Chondrocyte (in vitro differentiated cells): ENCODE data around the gene CACNB4. TPM values are rescaled to one million over a fixed set of nuclear protein-coding genes. Genes with fewer than 3 reads are reported as not detected.

Experiments
- DNase-seq: peaks from one replicate; pipeline ENCODE4 v3.0.0; 2021; ENCODE audit warnings: mixed read lengths, low spot score
- H3K27ac Mint-ChIP-seq: one replicate; pipeline ENCODE4 v1.8.0; 2021; ENCODE audit warnings: mild to moderate bottlenecking, moderate library complexity, mixed read lengths; ENCODE audit not compliant: unreplicated experiment
- H3K27me3 Mint-ChIP-seq: 2 replicates; pipeline ENCODE4 v1.8.0; 2021; ENCODE audit warnings: low read depth, mixed read lengths
- H3K36me3 Mint-ChIP-seq: 2 replicates; pipeline ENCODE4 v1.8.0; 2021; ENCODE audit warnings: low read depth, mixed read lengths
- H3K4me1 Mint-ChIP-seq: 2 replicates; pipeline ENCODE4 v1.8.0; 2021; ENCODE audit warnings: low read depth, mild to moderate bottlenecking, mixed read lengths
- H3K4me3 Mint-ChIP-seq: one replicate; pipeline ENCODE4 v1.8.0; 2021; ENCODE audit warnings: mild to moderate bottlenecking, moderate library complexity, mixed read lengths; ENCODE audit not compliant: unreplicated experiment
- H3K9me3 Mint-ChIP-seq: 2 replicates; pipeline ENCODE4 v1.8.0; 2021; ENCODE audit warnings: low read depth, mixed read lengths
- total RNA-seq: library from RNA; stranded (reverse); gene quantifications from 3 replicates; pipeline ENCODE4 v1.2.1, GENCODE V29; 2021
- TF ChIP-seq, protein P1 (sequence below): fragments of 200-600 bp; sonication (generic); IDR thresholded peaks from 2 replicates; pipeline ENCODE4 v1.5.0; 2021; ENCODE audit warnings: antibody characterized with exemption, mild to moderate bottlenecking, moderate library complexity

Gene CACNB4
- total RNA-seq, 1 donor from 2014 or later: 2.1 TPM

- Mint-ChIP-seq H3K4me3 (no peak overlapping the region), H3K36me3 (no peaks in the 10 kb centered on the region), H3K4me1 (peaks cover 3% of the 10 kb centered on the region), H3K27ac (no peak overlapping the region), H3K9me3 (no peaks in the 10 kb centered on the region), H3K27me3 (no peaks in the 10 kb centered on the region)
- TF ChIP-seq, protein P1, sequence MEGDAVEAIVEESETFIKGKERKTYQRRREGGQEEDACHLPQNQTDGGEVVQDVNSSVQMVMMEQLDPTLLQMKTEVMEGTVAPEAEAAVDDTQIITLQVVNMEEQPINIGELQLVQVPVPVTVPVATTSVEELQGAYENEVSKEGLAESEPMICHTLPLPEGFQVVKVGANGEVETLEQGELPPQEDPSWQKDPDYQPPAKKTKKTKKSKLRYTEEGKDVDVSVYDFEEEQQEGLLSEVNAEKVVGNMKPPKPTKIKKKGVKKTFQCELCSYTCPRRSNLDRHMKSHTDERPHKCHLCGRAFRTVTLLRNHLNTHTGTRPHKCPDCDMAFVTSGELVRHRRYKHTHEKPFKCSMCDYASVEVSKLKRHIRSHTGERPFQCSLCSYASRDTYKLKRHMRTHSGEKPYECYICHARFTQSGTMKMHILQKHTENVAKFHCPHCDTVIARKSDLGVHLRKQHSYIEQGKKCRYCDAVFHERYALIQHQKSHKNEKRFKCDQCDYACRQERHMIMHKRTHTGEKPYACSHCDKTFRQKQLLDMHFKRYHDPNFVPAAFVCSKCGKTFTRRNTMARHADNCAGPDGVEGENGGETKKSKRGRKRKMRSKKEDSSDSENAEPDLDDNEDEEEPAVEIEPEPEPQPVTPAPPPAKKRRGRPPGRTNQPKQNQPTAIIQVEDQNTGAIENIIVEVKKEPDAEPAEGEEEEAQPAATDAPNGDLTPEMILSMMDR: no peak
- no peak for DNase-seq
These were observed 260.9 kb downstream of the CACNB4 start for GRCh38 chr2:151837926-151838325.

- TF ChIP-seq, protein P1: no peak
- Mint-ChIP-seq H3K27me3 (no peaks in the 10 kb centered on the region), H3K4me1 (peaks cover 1% of the 10 kb centered on the region), H3K9me3 (no peaks in the 10 kb centered on the region), H3K27ac (no peak overlapping the region), H3K4me3 (no peak overlapping the region), H3K36me3 (no peaks in the 10 kb centered on the region)
- DNase-seq: no peak
These were observed 264.9 kb downstream of the CACNB4 start for GRCh38 chr2:151833984-151834383.

- no peak overlapping the region for H3K27ac Mint-ChIP-seq
- no peaks in the 10 kb centered on the region for H3K27me3 Mint-ChIP-seq
- TF ChIP-seq, protein P1: no peak
- peaks cover 22% of the 10 kb centered on the region for H3K4me1 Mint-ChIP-seq
- H3K4me3 Mint-ChIP-seq: no peak overlapping the region
- H3K9me3 Mint-ChIP-seq: no peaks in the 10 kb centered on the region
- H3K36me3 Mint-ChIP-seq: no peaks in the 10 kb centered on the region
- DNase-seq: no peak
These were observed 267.9 kb downstream of the CACNB4 start for GRCh38 chr2:151830961-151831360.

- H3K27ac Mint-ChIP-seq: peak overlapping the region; percentile 71
- H3K4me1 Mint-ChIP-seq: peaks cover 38% of the 10 kb centered on the region
- H3K4me3 Mint-ChIP-seq: peak overlapping the region; percentile 96
- TF ChIP-seq, protein P1: no peak
- no peaks in the 10 kb centered on the region for H3K36me3 Mint-ChIP-seq
- H3K27me3 Mint-ChIP-seq: no peaks in the 10 kb centered on the region
- DNase-seq: no peak
- no peaks in the 10 kb centered on the region for H3K9me3 Mint-ChIP-seq
These were observed 269.9 kb downstream of the CACNB4 start for GRCh38 chr2:151828890-151829324.

DNA sequence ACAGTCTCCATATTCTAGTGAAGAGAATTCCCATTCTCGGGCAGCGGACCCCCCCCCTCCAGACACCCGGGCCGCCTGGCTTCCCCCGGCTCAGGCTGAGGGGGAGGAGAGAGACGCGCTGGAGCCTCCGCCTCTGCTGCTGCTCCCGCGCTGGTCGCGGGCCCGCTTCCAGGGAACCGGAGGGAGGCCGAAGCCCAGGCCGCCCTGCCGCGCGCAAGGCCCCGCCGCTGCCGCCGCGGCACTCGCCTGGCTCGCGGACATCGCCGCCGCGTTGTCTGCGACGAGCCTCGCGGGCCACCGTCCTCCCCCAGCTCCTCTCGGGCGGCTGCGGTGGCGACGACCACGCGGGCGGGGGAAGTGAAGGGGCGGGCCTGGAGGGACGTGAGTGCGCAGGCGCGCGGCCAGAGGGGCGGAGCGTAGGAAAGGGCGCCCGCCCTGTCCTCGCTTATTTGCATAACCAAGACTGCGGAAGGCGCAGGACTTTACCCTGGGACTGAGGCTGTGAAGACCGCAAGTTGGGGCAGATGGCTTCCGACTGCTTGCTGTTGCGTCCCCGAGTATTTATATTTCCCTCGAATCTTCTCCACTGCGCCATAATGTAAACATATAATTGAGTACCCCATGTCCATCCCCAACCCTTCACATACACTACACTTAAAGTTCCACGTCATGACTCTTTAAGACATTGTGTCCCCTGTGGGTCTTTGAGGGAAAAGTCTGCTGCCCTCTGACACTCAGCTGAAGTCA, 270.5 kb downstream of the CACNB4 start, which contains the start of gene ARL5A:
Gene ARL5A (minus strand): TSS at position 279 of the 747 bp plus-strand sequence. CDS start 245 bp downstream, at position 34.
- H3K4me1 Mint-ChIP-seq: peaks cover 42% of the 10 kb centered on the region
- no peaks in the 10 kb centered on the region for H3K27me3 Mint-ChIP-seq
- DNase-seq: peak; percentile 96
- TF ChIP-seq, protein P1: peak; percentile 24
- peak within 1 kb of the TSS; percentile 96 for H3K4me3 Mint-ChIP-seq
- H3K9me3 Mint-ChIP-seq: no peaks in the 10 kb centered on the region
- no peaks in the 10 kb centered on the region for H3K36me3 Mint-ChIP-seq
- H3K27ac Mint-ChIP-seq: peak within 1 kb of the TSS; percentile 93
